ENCODE measurements around the gene EFCAB13. TPM values are rescaled to one million over a fixed set of nuclear protein-coding genes. Genes with fewer than 3 reads are reported as not detected.

EFCAB13 gene
- total and polyA plus RNA-seq, 4 donors = 0.56 to 21.4 (median 3.6) TPM

GRCh38 chr17:47288531-47289116, 35.1 kb upstream of the EFCAB13 start:
- no peak overlapping the region for H3K9ac ChIP-seq (ENCODE audit: insufficient read depth in 1 of 2, low read length in 2 of 2)
- WGBS, 2 donors = 86 to 95% methylated on average over 6 of the region's 6 CpGs
- ATAC-seq (ENCODE audit: insufficient read depth, low FRiP score) (no peak), DNase-seq (no peak)
- no peaks in the 10 kb centered on the region for H3K36me3 ChIP-seq (ENCODE audit: control insufficient read depth in 4 of 4, insufficient read depth in 4 of 4, low read length in 4 of 4)
- no peak overlapping the region for H3K4me3 ChIP-seq
- TF ChIP-seq CTCF (IDR thresholded peaks at IDR 0.05; ENCODE audit: control extremely low read depth, extremely low read depth) = no peak
- H3K27ac ChIP-seq (ENCODE audit: low read depth in 1 of 2, low read length in 1 of 2) = no peak overlapping the region
- H3K27me3 ChIP-seq (ENCODE audit: control insufficient read depth in 3 of 3, insufficient read depth in 3 of 3, low read length in 2 of 3) = no peaks in the 10 kb centered on the region
- no peaks in the 10 kb centered on the region for H3K9me3 ChIP-seq (ENCODE audit: control insufficient read depth in 4 of 4, insufficient read depth in 3 of 4, low read length in 3 of 4)
- H3K4me1 ChIP-seq (ENCODE audit: control insufficient read depth in 5 of 5, insufficient read depth in 5 of 5, low read length in 5 of 5) = peaks cover 0 to 5% (median 0%) of the 10 kb centered on the region in 5 donors

GRCh38 chr17:47289302-47289701, 34.5 kb upstream of the EFCAB13 start:
- H3K9ac ChIP-seq (ENCODE audit: insufficient read depth in 1 of 2, low read length in 2 of 2) = no peak overlapping the region
- H3K36me3 ChIP-seq (ENCODE audit: control insufficient read depth in 4 of 4, insufficient read depth in 4 of 4, low read length in 4 of 4) = no peaks in the 10 kb centered on the region
- H3K27me3 ChIP-seq (ENCODE audit: control insufficient read depth in 3 of 3, insufficient read depth in 3 of 3, low read length in 2 of 3) = no peaks in the 10 kb centered on the region
- TF ChIP-seq CTCF (IDR thresholded peaks at IDR 0.05; ENCODE audit: control extremely low read depth, extremely low read depth) = no peak
- ATAC-seq (ENCODE audit: insufficient read depth, low FRiP score) = no peak
- H3K4me3 ChIP-seq = no peak overlapping the region
- no peak overlapping the region for H3K27ac ChIP-seq (ENCODE audit: low read depth in 1 of 2, low read length in 1 of 2)
- H3K9me3 ChIP-seq (ENCODE audit: control insufficient read depth in 4 of 4, insufficient read depth in 3 of 4, low read length in 3 of 4) = no peaks in the 10 kb centered on the region
- WGBS, 2 donors = 97 to 100% methylated on average over 1 of the region's 1 CpG
- H3K4me1 ChIP-seq (ENCODE audit: control insufficient read depth in 5 of 5, insufficient read depth in 5 of 5, low read length in 5 of 5) = peaks cover 0 to 6% (median 0%) of the 10 kb centered on the region in 5 donors
- no peak for DNase-seq

GRCh38 chr17:47290870-47291241, 32.9 kb upstream of the EFCAB13 start:
- Histone ChIP-seq H3K4me1 (ENCODE audit: control insufficient read depth in 5 of 5, insufficient read depth in 5 of 5, low read length in 5 of 5) (peaks cover 0 to 15% (median 0%) of the 10 kb centered on the region in 5 donors), H3K4me3 (no peak overlapping the region), H3K9me3 (ENCODE audit: control insufficient read depth in 4 of 4, insufficient read depth in 3 of 4, low read length in 3 of 4) (no peaks in the 10 kb centered on the region), H3K27ac (ENCODE audit: low read depth in 1 of 2, low read length in 1 of 2) (no peak overlapping the region), H3K27me3 (ENCODE audit: control insufficient read depth in 3 of 3, insufficient read depth in 3 of 3, low read length in 2 of 3) (no peaks in the 10 kb centered on the region), H3K36me3 (ENCODE audit: control insufficient read depth in 4 of 4, insufficient read depth in 4 of 4, low read length in 4 of 4) (no peaks in the 10 kb centered on the region), H3K9ac (ENCODE audit: insufficient read depth in 1 of 2, low read length in 2 of 2) (no peak overlapping the region)
- ATAC-seq (ENCODE audit: insufficient read depth, low FRiP score) = no peak
- no peak for TF ChIP-seq CTCF (IDR thresholded peaks at IDR 0.05; ENCODE audit: control extremely low read depth, extremely low read depth)
- 77 to 83% methylated on average over 5 of the region's 5 CpGs for WGBS, 2 donors
- DNase-seq = no peak
